Heart left ventricle (tissue), 13 donors: ENCODE results near the gene RNF32.

Source experiments
- CTCF ChIP-seq, 12 donors: fragments of 200-600 bp; sonication (generic) in 4 of 12; IDR thresholded peaks; one replicate each; pipeline versions ENCODE4 v1.5.0 to v1.8.0; 2018 to 2022; ENCODE audit warnings: antibody characterized with exemption in 12 of 12, mild to moderate bottlenecking in 5 of 12
- POLR2A ChIP-seq, 2 donors: fragments of 450-650 bp; IDR thresholded peaks; one replicate each; pipeline ENCODE4 v1.6.1; 2017; ENCODE audit warnings: antibody characterized with exemption in 2 of 2, mild to moderate bottlenecking in 2 of 2, moderate library complexity in 2 of 2
- donor health status: ischemic (EF 13 %, LVEDD 7.1; RV severe dilation, severe dysfunction).
- donor health status: DM: no; HTN: yes; CAD: no.
- donor health status: DM: no; HTN: no; CAD: no.
- donor health status: ischemic (EF 25% LVEDD 6.9; RV normal size, moderate dysfunction).
- donor health status: ischemic (EF 25% LVEDD 5.7; RV mildly dilated, moderate dysfunction).
- donor health status: ischemic (EF 35%, LVEDD 5.7; RV mildly dilated, moderate dysfunction).
- donor health status: nonischemic (EF 11% LVEDD 7.7; RV severe dilation, severe dysfunction).
- donor health status: DM: yes; HTN: yes; CAD: no.
- donor health status: PGD.
- donor health status: ischemic (EF 29% LVEDD 5.4; RV normal size, mild dysfunction).
- donor health status: nonischemic (EF 23%, LVEDD 6.1; RV moderate dilation, normal function).

DNA sequence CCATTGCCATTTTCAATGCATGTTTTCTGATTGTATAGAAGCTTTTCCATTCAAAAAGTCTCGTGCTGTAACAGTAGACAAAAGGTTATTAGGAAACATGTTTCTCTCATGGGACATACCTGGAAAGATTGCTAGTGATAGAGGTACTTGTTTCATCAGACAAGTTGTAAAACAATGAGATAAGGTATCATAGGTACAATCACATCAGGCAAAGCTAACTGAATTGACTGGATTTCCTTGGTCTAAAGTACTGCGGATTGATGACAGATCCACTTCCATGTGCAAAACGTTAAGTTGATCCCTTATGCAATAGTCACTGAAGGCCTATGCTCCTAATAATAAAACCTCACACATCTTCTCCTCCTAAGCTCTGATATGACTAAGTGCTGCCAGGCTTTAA lies 6.5 kb upstream of the RNF32 start:
- TF ChIP-seq CTCF (IDR thresholded peaks at IDR 0.05) (no peak), POLR2A (IDR thresholded peaks at IDR 0.05) (no peak)
